Body of pancreas (tissue), 4 donors: ENCODE data around the gene PCCA. TPM values are rescaled to one million over a fixed set of nuclear protein-coding genes. Genes with fewer than 3 reads are reported as not detected.
"Not testable (repeated sequence)": the region's sequence is repeated elsewhere in the genome, so short reads cannot be mapped to it uniquely, and the experiment has no call there.

Experiments
- ATAC-seq: fragments of 150-250 bp; one replicate; pipeline ENCODE4 v1.9.1; 2016
- DNase-seq, 4 donors: peaks; one replicate each; pipeline ENCODE4 v3.0.0-alpha.2; 2019
- H3K27ac ChIP-seq, 4 donors: fragments of 200-600 bp; sonication (generic); 1 replicate in 3 of 4; 2 replicates in 1 of 4; pipeline versions ENCODE4 v1.5.1 to v1.6.1; 2016 to 2019; ENCODE audit warnings: mild to moderate bottlenecking in 1 of 4, mixed read lengths in 1 of 4, moderate library complexity in 1 of 4
- H3K27me3 ChIP-seq, 2 donors: fragments of 200-600 bp; sonication (generic); one replicate each; pipeline ENCODE4 v1.6.0; 2016; ENCODE audit warnings: mild to moderate bottlenecking in 1 of 2
- H3K36me3 ChIP-seq, 2 donors: fragments of 200-600 bp; sonication (generic); replicated peaks in 1 of 2; 2 replicates each; pipeline ENCODE4 v1.5.1; 2016; ENCODE audit warnings: low read depth in 2 of 2; ENCODE audit not compliant: insufficient read depth in 1 of 2
- H3K4me1 ChIP-seq: fragments of 200-600 bp; sonication (generic); one replicate; pipeline ENCODE4 v1.6.0; 2016
- H3K4me3 ChIP-seq, 2 donors: fragments of 200-600 bp; sonication (generic); 1 replicate in 1 of 2; 2 replicates in 1 of 2; pipeline ENCODE4 v1.5.1; 2016 to 2019
- H3K9me3 ChIP-seq, 3 donors: fragments of 200-600 bp; sonication (generic); 1 replicate in 2 of 3; 2 replicates in 1 of 3; pipeline ENCODE4 v1.5.1; 2016
- POLR2A ChIP-seq, 3 donors: fragments of 450-650 bp; IDR thresholded peaks; one replicate each; pipeline ENCODE4 v1.6.1; 2016; ENCODE audit warnings: antibody characterized with exemption in 3 of 3, mild to moderate bottlenecking in 2 of 3
- WGBS, 2 donors: methylation state at CpG; one replicate each; pipeline ENCODE4 v1.1.5; 2017; 5-methylcytosine and 5-hydroxymethylcytosine counted together
- intact Hi-C: fragments of 100-400 bp; cut with DNase I; formaldehyde crosslinking; loops from one replicate; pipeline ENCODE4 v1.15.1; 2023
- small RNA-seq: library from RNA; depleted of rRNA; stranded (forward); fragments of <200 nt; gene quantifications from one replicate; pipeline ENCODE3, GENCODE V24; 2016
- total RNA-seq, 2 donors: library from RNA; depleted of rRNA; stranded (reverse); fragments of >200 nt; gene quantifications; one replicate each; pipeline ENCODE4 v1.1.0, GENCODE V29; 2016
- TF ChIP-seq, protein P1 (sequence below), 7 experiments: fragments of 450-650 bp in 4 of 7; fragments of 200-600 bp in 3 of 7; sonication (generic) in 3 of 7; IDR thresholded peaks; one replicate each; pipeline ENCODE4 v1.5.1; 2016 to 2019; ENCODE audit warnings: antibody characterized with exemption in 7 of 7

PCCA gene
- total RNA-seq, 2 donors from 2014 or later, result 45.2 to 46.2 TPM

DNA sequence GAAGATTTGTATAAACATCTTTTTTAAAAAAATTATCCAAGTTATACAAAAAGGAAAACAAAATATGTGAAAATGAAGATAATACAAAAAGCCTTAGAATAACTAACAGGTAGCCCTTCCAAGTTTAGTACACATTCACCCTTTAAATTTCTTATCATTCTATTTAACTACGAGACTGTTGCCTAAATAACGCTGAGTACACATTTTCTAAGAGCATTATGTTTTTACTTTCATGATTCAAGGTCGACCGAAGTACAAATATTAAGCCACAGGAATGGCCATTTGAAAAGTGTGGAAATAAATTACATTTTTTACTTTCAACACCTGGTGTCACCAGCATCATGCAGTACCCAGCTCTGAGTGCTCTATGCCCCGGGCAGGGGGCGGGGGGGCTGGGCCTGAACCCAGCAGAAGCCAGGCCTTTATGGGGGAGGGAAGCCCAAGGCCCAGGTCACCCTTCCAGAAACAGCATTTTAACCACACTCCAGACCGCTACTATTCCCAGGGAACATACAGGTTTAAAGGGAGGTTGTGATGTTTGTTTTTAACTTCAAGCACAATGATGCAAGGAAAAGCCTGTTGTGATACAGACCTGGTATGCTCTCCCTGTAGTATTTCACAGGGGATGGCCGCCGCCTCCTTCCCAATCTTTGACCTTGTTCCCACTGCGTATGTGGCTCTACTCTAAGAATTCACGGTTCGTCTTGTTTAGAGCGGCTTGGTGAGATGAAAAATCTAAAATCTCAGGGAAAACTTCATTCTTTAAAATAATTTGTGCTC is 475.7 kb downstream of the PCCA start:
- DNase-seq, result peak in 2 of 4 donors; percentile 29 to 40
- Histone ChIP-seq H3K27me3 (no peaks in the 10 kb centered on the region), H3K36me3 (no peaks in the 10 kb centered on the region), H3K4me3 (no peak overlapping the region), H3K4me1 (peaks cover 25% of the 10 kb centered on the region), H3K27ac (peak overlapping the region in 2 of 4 donors; percentile 15 to 28), H3K9me3 (no peaks in the 10 kb centered on the region)
- TF ChIP-seq, protein P1, sequence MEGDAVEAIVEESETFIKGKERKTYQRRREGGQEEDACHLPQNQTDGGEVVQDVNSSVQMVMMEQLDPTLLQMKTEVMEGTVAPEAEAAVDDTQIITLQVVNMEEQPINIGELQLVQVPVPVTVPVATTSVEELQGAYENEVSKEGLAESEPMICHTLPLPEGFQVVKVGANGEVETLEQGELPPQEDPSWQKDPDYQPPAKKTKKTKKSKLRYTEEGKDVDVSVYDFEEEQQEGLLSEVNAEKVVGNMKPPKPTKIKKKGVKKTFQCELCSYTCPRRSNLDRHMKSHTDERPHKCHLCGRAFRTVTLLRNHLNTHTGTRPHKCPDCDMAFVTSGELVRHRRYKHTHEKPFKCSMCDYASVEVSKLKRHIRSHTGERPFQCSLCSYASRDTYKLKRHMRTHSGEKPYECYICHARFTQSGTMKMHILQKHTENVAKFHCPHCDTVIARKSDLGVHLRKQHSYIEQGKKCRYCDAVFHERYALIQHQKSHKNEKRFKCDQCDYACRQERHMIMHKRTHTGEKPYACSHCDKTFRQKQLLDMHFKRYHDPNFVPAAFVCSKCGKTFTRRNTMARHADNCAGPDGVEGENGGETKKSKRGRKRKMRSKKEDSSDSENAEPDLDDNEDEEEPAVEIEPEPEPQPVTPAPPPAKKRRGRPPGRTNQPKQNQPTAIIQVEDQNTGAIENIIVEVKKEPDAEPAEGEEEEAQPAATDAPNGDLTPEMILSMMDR (IDR thresholded peaks at IDR 0.05), result peak in 1 of 7 experiments; percentile 7
- no peak for TF ChIP-seq POLR2A (IDR thresholded peaks at IDR 0.05)
- WGBS, 2 donors, result 36 to 37% methylated on average over 13 of the region's 13 CpGs
- peak; percentile 69 for ATAC-seq
- intact Hi-C loops, result no loop called here

DNA sequence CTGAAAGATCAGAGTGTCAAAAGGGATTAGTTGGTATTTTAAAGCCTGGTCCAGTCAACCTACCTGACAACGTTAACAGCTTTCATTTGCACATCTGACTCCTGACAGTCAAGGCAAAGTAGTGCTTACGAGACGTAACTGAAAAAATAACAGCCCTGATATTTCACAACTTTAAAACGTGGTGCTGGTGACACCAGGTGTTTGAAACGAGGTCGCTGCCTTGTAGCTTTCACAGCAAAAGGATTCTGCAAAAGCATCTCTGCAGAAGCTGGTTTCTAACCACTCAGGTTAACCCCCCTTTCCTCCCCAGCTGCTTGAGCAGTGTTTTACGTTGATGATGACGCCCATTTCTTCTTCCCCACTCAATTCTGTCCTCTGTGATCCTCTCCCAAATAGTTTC is 476.4 kb downstream of the PCCA start:
- WGBS, 2 donors, result 48 to 49% methylated on average over 8 of the region's 8 CpGs
- intact Hi-C loops, result no loop called here
- Histone ChIP-seq H3K27ac (peak overlapping the region in 1 of 4 donors; percentile 15), H3K9me3 (no peaks in the 10 kb centered on the region), H3K4me1 (peaks cover 25% of the 10 kb centered on the region), H3K4me3 (no peak overlapping the region), H3K36me3 (no peaks in the 10 kb centered on the region), H3K27me3 (no peaks in the 10 kb centered on the region)
- ATAC-seq (peak; percentile 30), DNase-seq (no peak)
- no peak for TF ChIP-seq POLR2A (IDR thresholded peaks at IDR 0.05)
- TF ChIP-seq, protein P1 (IDR thresholded peaks at IDR 0.05), result no peak

DNA sequence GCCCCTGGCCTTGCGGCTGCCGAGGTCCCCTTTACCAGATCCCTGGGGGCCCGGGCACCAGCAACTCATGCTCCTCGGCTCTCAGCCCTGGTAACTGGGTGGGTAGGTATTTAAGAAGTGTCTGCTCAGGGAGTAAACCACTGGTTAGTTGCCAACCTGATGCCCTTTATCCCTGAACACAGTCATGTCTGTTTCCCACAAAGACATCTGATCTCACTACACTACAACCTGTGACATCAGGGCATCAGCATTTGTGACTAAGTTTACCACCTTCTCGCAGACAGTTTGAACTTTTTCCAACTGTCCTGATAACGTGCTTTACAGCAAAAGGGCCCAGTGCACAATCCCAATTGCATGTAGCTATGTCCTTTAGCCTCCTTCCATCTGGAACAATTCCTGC is 477.6 kb downstream of the PCCA start:
- no peak for TF ChIP-seq POLR2A (IDR thresholded peaks at IDR 0.05)
- TF ChIP-seq, protein P1 (IDR thresholded peaks at IDR 0.05), result no peak
- H3K4me1 ChIP-seq, result peaks cover 17% of the 10 kb centered on the region
- no peaks in the 10 kb centered on the region for H3K9me3 ChIP-seq
- ATAC-seq (no peak), DNase-seq (no peak)
- H3K27ac ChIP-seq, result no peak overlapping the region
- WGBS, 2 donors, result 86 to 90% methylated on average over 6 of the region's 6 CpGs
- intact Hi-C loops, result no loop called here
- no peaks in the 10 kb centered on the region for H3K36me3 ChIP-seq
- H3K4me3 ChIP-seq, result no peak overlapping the region
- H3K27me3 ChIP-seq, result no peaks in the 10 kb centered on the region

DNA sequence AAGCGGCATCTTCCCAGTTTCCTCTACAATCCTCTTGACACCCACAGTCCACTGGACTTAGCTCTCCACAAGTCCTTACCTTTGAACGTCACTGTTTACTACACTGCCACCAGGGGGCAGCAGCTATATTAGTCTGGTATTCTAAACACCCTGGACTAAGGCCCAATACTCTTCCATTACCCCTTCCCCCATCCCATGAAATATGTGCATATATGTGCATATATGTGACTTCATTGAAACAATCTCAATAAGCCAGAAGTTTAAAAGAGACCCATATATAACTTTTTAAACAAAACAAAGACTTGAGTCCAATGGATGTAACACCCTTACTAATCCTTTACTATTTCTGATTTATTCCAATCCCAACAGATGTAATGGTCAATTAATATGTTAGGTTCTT is 484.2 kb downstream of the PCCA start:
- H3K4me3 ChIP-seq, result no peak overlapping the region
- intact Hi-C loops, result no loop called here
- no peaks in the 10 kb centered on the region for H3K9me3 ChIP-seq
- 20 to 32% methylated on average over 2 of the region's 2 CpGs for WGBS, 2 donors
- TF ChIP-seq POLR2A (IDR thresholded peaks at IDR 0.05), result no peak
- TF ChIP-seq, protein P1 (IDR thresholded peaks at IDR 0.05), result peak; percentile 51 to 66 (median 62)
- H3K27ac ChIP-seq, result no peak overlapping the region
- DNase-seq, result peak; percentile 81 to 86 (median 82)
- H3K4me1 ChIP-seq, result no peaks in the 10 kb centered on the region
- H3K27me3 ChIP-seq, result no peaks in the 10 kb centered on the region
- H3K36me3 ChIP-seq, result no peaks in the 10 kb centered on the region
- peak; percentile 79 for ATAC-seq

DNA sequence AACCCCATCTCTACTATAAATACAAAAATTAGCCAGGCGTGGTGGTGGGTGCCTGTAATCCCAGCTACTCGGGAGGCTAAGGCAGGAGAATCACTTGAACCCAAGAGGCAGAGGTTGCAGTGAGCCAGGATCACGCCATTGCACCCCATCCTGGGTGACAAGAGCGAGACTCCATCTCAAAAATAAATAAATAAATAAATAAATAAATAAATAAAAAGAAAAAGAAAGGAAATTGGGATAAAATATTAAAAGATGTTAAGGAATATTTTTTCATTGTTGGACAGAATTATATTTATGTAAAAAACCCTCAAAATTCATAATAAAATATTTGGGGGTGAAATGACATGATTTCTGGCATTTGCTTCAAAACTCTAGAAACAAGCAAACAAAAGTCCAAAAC is 488.3 kb downstream of the PCCA start:
- 90 to 95% methylated on average over 4 of the region's 4 CpGs for WGBS, 2 donors
- not testable (repeated sequence) for H3K9me3 ChIP-seq

More for the DNA sequence above, 488.3 kb downstream of the PCCA start:
- H3K4me3 ChIP-seq, intact Hi-C loops, H3K36me3 ChIP-seq, ATAC-seq, DNase-seq, H3K27me3 ChIP-seq, H3K27ac ChIP-seq, H3K4me1 ChIP-seq: not testable (repeated sequence)

Small RNA genes within 50 kb of the gene (small RNA-seq; reads per million reads assigned to genes)
- gene AL356575.1, result not detected

Other genes starting within 250 kb of the PCCA start
- not detected for gene ZIC5, start 117.3 kb upstream of the PCCA start, total RNA-seq
- not detected for gene ZIC2, start 107.3 kb upstream of the PCCA start, total RNA-seq